Skin epidermis (tissue), 12 donors: ENCODE results near the gene SIK2.

Source experiments
- H3K27ac ChIP-seq, 21 experiments: fragments of 200-600 bp; sonication (generic) in 11 of 21; one replicate each; pipeline ENCODE4 v1.5.0; 2020; ENCODE audit warnings: mild to moderate bottlenecking in 3 of 21, inconsistent platforms in 2 of 21, moderate library complexity in 2 of 21
- H3K4me3 ChIP-seq, 7 experiments: fragments of 200-600 bp; sonication (generic) in 2 of 7; one replicate each; pipeline ENCODE4 v1.5.0; 2020; ENCODE audit warnings: inconsistent platforms in 2 of 7, mild to moderate bottlenecking in 2 of 7, moderate library complexity in 1 of 7

Gene SIK2

GRCh38 chr11:111607751-111608150 lies 5.5 kb downstream of the SIK2 start:
- Histone ChIP-seq H3K27ac (no peak overlapping the region), H3K4me3 (no peak overlapping the region)

- Histone ChIP-seq H3K4me3 (no peak overlapping the region), H3K27ac (peak overlapping the region in 3 of 21 experiments; percentile 5 to 39 (median 7))
Measured at GRCh38 chr11:111612224-111612623, 10.0 kb downstream of the SIK2 start.

GRCh38 chr11:111617286-111617685 lies 15.0 kb downstream of the SIK2 start:
- no peak overlapping the region for H3K4me3 ChIP-seq
- no peak overlapping the region for H3K27ac ChIP-seq

- Histone ChIP-seq H3K27ac (no peak overlapping the region), H3K4me3 (no peak overlapping the region)
Measured at GRCh38 chr11:111620518-111620917, 18.3 kb downstream of the SIK2 start.

GRCh38 chr11:111623527-111624030 lies 21.3 kb downstream of the SIK2 start:
- Histone ChIP-seq H3K4me3 (no peak overlapping the region), H3K27ac (no peak overlapping the region)

- no peak overlapping the region for H3K27ac ChIP-seq
- H3K4me3 ChIP-seq: no peak overlapping the region
Measured at GRCh38 chr11:111624608-111625007, 22.4 kb downstream of the SIK2 start.

GRCh38 chr11:111627591-111627990 lies 25.3 kb downstream of the SIK2 start:
- Histone ChIP-seq H3K27ac (no peak overlapping the region), H3K4me3 (no peak overlapping the region)

- H3K27ac ChIP-seq: no peak overlapping the region
- H3K4me3 ChIP-seq: no peak overlapping the region
Measured at GRCh38 chr11:111629499-111629898, 27.2 kb downstream of the SIK2 start.

- peak overlapping the region in 2 of 21 experiments; percentile 8 to 27 for H3K27ac ChIP-seq
- no peak overlapping the region for H3K4me3 ChIP-seq
Measured at GRCh38 chr11:111631024-111631665, 28.9 kb downstream of the SIK2 start.

GRCh38 chr11:111631666-111632039 lies 29.4 kb downstream of the SIK2 start:
- Histone ChIP-seq H3K27ac (peak overlapping the region in 2 of 21 experiments; percentile 8 to 27), H3K4me3 (no peak overlapping the region)

- Histone ChIP-seq H3K27ac (peak overlapping the region in 1 of 21 experiments; percentile 15), H3K4me3 (no peak overlapping the region)
Measured at GRCh38 chr11:111632516-111633220, 30.4 kb downstream of the SIK2 start.

- H3K27ac ChIP-seq: peak overlapping the region in 3 of 21 experiments; percentile 15 to 34 (median 31)
Measured at GRCh38 chr11:111633248-111633647, 31.0 kb downstream of the SIK2 start.

GRCh38 chr11:111633756-111634362 lies 31.6 kb downstream of the SIK2 start:
- H3K27ac ChIP-seq: peak overlapping the region in 3 of 21 experiments; percentile 31 to 39 (median 34)

More at GRCh38 chr11:111633248-111633647, 31.0 kb downstream of the SIK2 start:
- H3K4me3 ChIP-seq: no peak overlapping the region

GRCh38 chr11:111634981-111635705 lies 32.9 kb downstream of the SIK2 start:
- Histone ChIP-seq H3K4me3 (no peak overlapping the region), H3K27ac (peak overlapping the region in 7 of 21 experiments; percentile 10 to 61 (median 50))

More at GRCh38 chr11:111633756-111634362, 31.6 kb downstream of the SIK2 start:
- no peak overlapping the region for H3K4me3 ChIP-seq

GRCh38 chr11:111635706-111636045 lies 33.4 kb downstream of the SIK2 start:
- Histone ChIP-seq H3K4me3 (no peak overlapping the region), H3K27ac (peak overlapping the region in 7 of 21 experiments; percentile 10 to 61 (median 50))

GRCh38 chr11:111637885-111638284 lies 35.6 kb downstream of the SIK2 start:
- Histone ChIP-seq H3K27ac (no peak overlapping the region), H3K4me3 (no peak overlapping the region)

GRCh38 chr11:111639226-111639925 lies 37.1 kb downstream of the SIK2 start:
- Histone ChIP-seq H3K27ac (no peak overlapping the region), H3K4me3 (no peak overlapping the region)

- Histone ChIP-seq H3K27ac (no peak overlapping the region), H3K4me3 (no peak overlapping the region)
Measured at GRCh38 chr11:111641339-111642015, 39.2 kb downstream of the SIK2 start.

GRCh38 chr11:111642542-111642941 lies 40.3 kb downstream of the SIK2 start:
- Histone ChIP-seq H3K27ac (no peak overlapping the region), H3K4me3 (no peak overlapping the region)
